ENCODE measurements around the gene ARHGEF12. TPM values are rescaled to one million over a fixed set of nuclear protein-coding genes. Genes with fewer than 3 reads are reported as not detected.

ARHGEF12 gene
- total and polyA plus RNA-seq, 2 experiments from 2014 or later = 9.0 to 38.9 TPM

- Histone ChIP-seq H2AFZ (no peak overlapping the region), H3K4me3 (no peak overlapping the region), H4K20me1 (replicated peaks; ENCODE audit: insufficient read depth) (peaks cover 8% of the 10 kb centered on the region; the same call in 1 of the 2 replicates), H3K4me2 (no peak overlapping the region), H3K4me1 (ENCODE audit: insufficient read depth) (no peaks in the 10 kb centered on the region), H3K79me2 (replicated peaks; ENCODE audit: insufficient read depth) (no peaks in the 10 kb centered on the region), H3K27ac (ENCODE audit: low read depth) (no peak overlapping the region), H3F3A (replicated peaks; ENCODE audit: low read depth) (no peaks in the 10 kb centered on the region), H3K27me3 (ENCODE audit: insufficient read depth) (no peaks in the 10 kb centered on the region), H3K9me2 (ENCODE audit: insufficient read depth) (no peaks in the 10 kb centered on the region), H3K36me3 (ENCODE audit: insufficient read depth) (peaks cover 3% of the 10 kb centered on the region; the same call in 1 of the 2 replicates)
- H3K4me1 Mint-ChIP-seq = no peaks in the 10 kb centered on the region
- H3K27me3 Mint-ChIP-seq (ENCODE audit: insufficient read depth, low read depth, poor library complexity) = no peaks in the 10 kb centered on the region
- peaks cover 33% of the 10 kb centered on the region for H3K36me3 Mint-ChIP-seq (ENCODE audit: low read depth)
- no peak for DNase-seq (ENCODE audit: low spot score)
- H3K4me3 Mint-ChIP-seq = no peak overlapping the region
- no peak for ATAC-seq
- no peak overlapping the region for H3K27ac Mint-ChIP-seq
- TF ChIP-seq EZH2 (IDR thresholded peaks at IDR 0.05; ENCODE audit: low read depth, unreplicated experiment) (no peak), STAT1 (IDR thresholded peaks at IDR 0.05; ENCODE audit: unreplicated experiment) (no peak), CREB1 (CRISPR knock-in tag; IDR thresholded peaks at IDR 0.05; ENCODE audit: low read depth) (no peak), NANOG (IDR thresholded peaks at IDR 0.05; ENCODE audit: borderline replicate concordance) (no peak), CTCF (conservative IDR thresholded peaks at IDR 0.05; ENCODE audit: low read depth in 2 of 2) (no peak), EZH2phosphoT487 (IDR thresholded peaks at IDR 0.05; ENCODE audit: unreplicated experiment) (no peak), JUNB (IDR thresholded peaks at IDR 0.05; ENCODE audit: unreplicated experiment) (no peak), POLR2AphosphoS5 (IDR thresholded peaks at IDR 0.05; ENCODE audit: low read depth) (no peak), ZNF331 (CRISPR knock-in tag; IDR thresholded peaks at IDR 0.05; ENCODE audit: low read depth) (no peak), REST (IDR thresholded peaks at IDR 0.05; ENCODE audit: unreplicated experiment) (no peak), ETS1 (IDR thresholded peaks at IDR 0.05) (no peak), ZNF114 (CRISPR knock-in tag; IDR thresholded peaks at IDR 0.05) (no peak), ZNF462 (CRISPR knock-in tag; IDR thresholded peaks at IDR 0.05) (no peak)
- H3K9me3 Mint-ChIP-seq = no peaks in the 10 kb centered on the region
Observed at GRCh38 chr11:120467627-120468026, 131.4 kb downstream of the ARHGEF12 start.
